SH-SY5Y (cell line): ENCODE measurements around the gene ZNF425.

Experiments
- GATA2 ChIP-seq: IDR thresholded peaks from 2 replicates; pipeline ENCODE4 v1.6.1; 2011; ENCODE audit warnings: mild to moderate bottlenecking, low read depth, low read length
- GATA3 ChIP-seq: IDR thresholded peaks from 2 replicates; pipeline ENCODE4 v1.6.1; 2011; ENCODE audit warnings: low read depth, mild to moderate bottlenecking, low read length, moderate library complexity

DNA sequence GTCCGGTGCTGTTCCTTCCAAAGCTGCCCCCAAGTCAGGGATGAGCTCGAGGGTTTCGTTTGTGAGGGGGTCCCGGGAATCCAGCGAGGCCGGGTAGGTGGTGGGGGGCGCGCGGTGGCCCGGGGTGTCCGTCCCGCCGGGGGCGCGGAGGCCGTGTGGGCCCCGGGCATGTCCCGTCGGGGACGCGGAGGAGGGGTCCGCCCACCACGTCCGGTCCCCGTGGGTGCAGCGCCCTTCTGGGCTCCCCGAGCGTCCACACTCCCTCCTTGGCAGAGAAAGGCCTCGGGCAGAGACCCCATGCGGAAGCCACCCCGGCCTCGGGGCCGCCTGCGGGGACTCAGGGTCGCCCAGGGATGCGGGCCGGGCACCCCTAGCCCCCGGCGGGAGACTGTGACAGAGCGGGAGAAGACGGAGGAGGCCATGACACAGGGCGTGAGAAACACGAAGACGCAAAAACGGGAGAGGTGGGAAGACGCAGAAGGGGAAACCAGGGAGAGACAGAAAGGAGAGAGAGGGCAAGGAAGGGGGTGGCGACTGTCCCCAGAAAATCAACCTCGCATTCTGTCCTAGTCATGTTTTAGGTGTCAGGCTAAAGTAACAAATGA, 640 bp upstream of the ZNF425 start:
- TF ChIP-seq GATA2 = no peak
- no peak for TF ChIP-seq GATA3
